OCI-LY1 (cell line): ENCODE measurements around the gene ERAP2.

Experiments
- H2AFZ ChIP-seq: fragments of 200-600 bp; sonication (generic), shearing (Covaris generic); 2 replicates; pipeline ENCODE4 v1.6.0; 2014; ENCODE audit warnings: antibody characterized with exemption, mild to moderate bottlenecking, low read length
- H3F3A ChIP-seq: fragments of 200-600 bp; sonication (generic), shearing (Covaris generic); 2 replicates; pipeline ENCODE4 v1.6.0; 2014; ENCODE audit warnings: mild to moderate bottlenecking, antibody characterized with exemption, low read length, moderate library complexity; ENCODE audit not compliant: insufficient read depth
- H3K27ac ChIP-seq: fragments of 200-600 bp; sonication (generic); 2 replicates; pipeline ENCODE4 v1.5.1; 2014; ENCODE audit warnings: low read length, mixed run types, mild to moderate bottlenecking, low read depth; ENCODE audit not compliant: poor library complexity, severe bottlenecking
- H3K27me3 ChIP-seq: fragments of 200-600 bp; sonication (generic); 2 replicates; pipeline ENCODE4 v1.6.0; 2014; ENCODE audit warnings: antibody characterized with exemption, mild to moderate bottlenecking, low read length, moderate library complexity; ENCODE audit not compliant: insufficient read depth
- H3K36me3 ChIP-seq: fragments of 200-600 bp; sonication (generic); 2 replicates; pipeline ENCODE4 v1.6.1; 2014; ENCODE audit warnings: mild to moderate bottlenecking, antibody characterized with exemption, low read length, moderate library complexity, mixed read lengths; ENCODE audit not compliant: insufficient read depth
- H3K4me1 ChIP-seq: fragments of 200-600 bp; sonication (generic); 2 replicates; pipeline ENCODE4 v1.5.1; 2014; ENCODE audit warnings: mild to moderate bottlenecking, low read length, moderate library complexity; ENCODE audit not compliant: insufficient read depth, severe bottlenecking
- H3K4me2 ChIP-seq: fragments of 200-600 bp; sonication (generic), shearing (Covaris generic); 2 replicates; pipeline ENCODE4 v1.6.1; 2014; ENCODE audit warnings: low read length
- H3K4me3 ChIP-seq: fragments of 200-600 bp; sonication (generic); 2 replicates; pipeline ENCODE4 v1.5.1; 2014; ENCODE audit warnings: low read length, low read depth, mild to moderate bottlenecking, mixed read lengths; ENCODE audit not compliant: poor library complexity, severe bottlenecking
- H3K79me2 ChIP-seq: fragments of 200-600 bp; shearing (Covaris generic); 2 replicates; pipeline ENCODE4 v1.6.1; 2016; ENCODE audit warnings: mixed run types, low read length, mixed read lengths; ENCODE audit not compliant: insufficient read depth
- H3K9ac ChIP-seq: fragments of 200-600 bp; sonication (generic), shearing (Covaris generic); 2 replicates; pipeline ENCODE4 v1.6.1; 2014; ENCODE audit warnings: mild to moderate bottlenecking, low read length, mixed read lengths
- H3K9me2 ChIP-seq: fragments of 200-600 bp; sonication (generic), shearing (Covaris generic); 2 replicates; pipeline ENCODE4 v1.6.1; 2014; ENCODE audit warnings: low read depth, mild to moderate bottlenecking, low read length, mixed read lengths
- H3K9me3 ChIP-seq: fragments of 200-600 bp; shearing (Covaris generic); 2 replicates; pipeline ENCODE4 v1.6.1; 2014; ENCODE audit warnings: low read length, mixed read lengths
- H4K20me1 ChIP-seq: fragments of 200-600 bp; sonication (generic), shearing (Covaris generic); 2 replicates; pipeline ENCODE4 v1.6.0; 2016; ENCODE audit warnings: mild to moderate bottlenecking, low read length; ENCODE audit not compliant: insufficient read depth
- CTCF ChIP-seq: fragments of 200-600 bp; sonication (generic), shearing (Covaris generic); IDR thresholded peaks from 2 replicates; pipeline ENCODE4 v1.5.1; 2017; ENCODE audit warnings: mild to moderate bottlenecking, antibody characterized with exemption, low read length, moderate library complexity, mixed read lengths
- EZH2 ChIP-seq: fragments of 200-600 bp; sonication (generic), shearing (Covaris generic); IDR thresholded peaks from 2 replicates; pipeline ENCODE4 v1.8.0; 2017; ENCODE audit warnings: borderline replicate concordance, mixed run types, mild to moderate bottlenecking, antibody characterized with exemption, low read length, moderate library complexity, mixed read lengths

Gene ERAP2

DNA sequence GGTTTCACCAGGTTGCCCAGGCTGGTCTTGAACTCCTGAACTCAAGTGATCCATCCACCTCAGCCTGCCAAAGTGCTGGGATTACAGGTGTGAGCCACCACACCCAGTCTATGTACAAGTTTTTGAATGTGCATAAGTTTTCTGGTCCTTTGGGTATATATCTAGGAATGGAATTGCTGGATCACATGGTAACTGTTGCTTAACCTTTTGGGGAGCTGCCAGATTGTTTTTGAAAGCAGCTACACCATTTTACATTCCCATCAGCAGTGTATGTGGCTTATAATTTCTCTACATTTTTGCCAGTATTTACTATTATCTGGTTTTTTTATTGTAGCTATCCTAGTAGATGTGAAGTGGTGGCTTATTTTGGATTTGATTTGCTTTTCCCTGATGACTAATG lies 50.7 kb downstream of the ERAP2 start:
- Histone ChIP-seq H3K9ac (no peak overlapping the region), H2AFZ (no peak overlapping the region), H3K79me2 (0 out of 2 replicates have a peak, but pooled peaks cover 1% of the 10 kb centered on the region), H3K4me2 (no peak overlapping the region), H3K36me3 (no peaks in the 10 kb centered on the region), H3F3A (0 out of 2 replicates have a peak, but pooled peaks cover 6% of the 10 kb centered on the region), H4K20me1 (no peaks in the 10 kb centered on the region), H3K27ac (no peak overlapping the region), H3K4me3 (no peak overlapping the region), H3K9me3 (no peaks in the 10 kb centered on the region), H3K27me3 (no peaks in the 10 kb centered on the region), H3K9me2 (no peaks in the 10 kb centered on the region), H3K4me1 (peaks cover 83% of the 10 kb centered on the region)
- TF ChIP-seq EZH2 (no peak), CTCF (no peak)

DNA sequence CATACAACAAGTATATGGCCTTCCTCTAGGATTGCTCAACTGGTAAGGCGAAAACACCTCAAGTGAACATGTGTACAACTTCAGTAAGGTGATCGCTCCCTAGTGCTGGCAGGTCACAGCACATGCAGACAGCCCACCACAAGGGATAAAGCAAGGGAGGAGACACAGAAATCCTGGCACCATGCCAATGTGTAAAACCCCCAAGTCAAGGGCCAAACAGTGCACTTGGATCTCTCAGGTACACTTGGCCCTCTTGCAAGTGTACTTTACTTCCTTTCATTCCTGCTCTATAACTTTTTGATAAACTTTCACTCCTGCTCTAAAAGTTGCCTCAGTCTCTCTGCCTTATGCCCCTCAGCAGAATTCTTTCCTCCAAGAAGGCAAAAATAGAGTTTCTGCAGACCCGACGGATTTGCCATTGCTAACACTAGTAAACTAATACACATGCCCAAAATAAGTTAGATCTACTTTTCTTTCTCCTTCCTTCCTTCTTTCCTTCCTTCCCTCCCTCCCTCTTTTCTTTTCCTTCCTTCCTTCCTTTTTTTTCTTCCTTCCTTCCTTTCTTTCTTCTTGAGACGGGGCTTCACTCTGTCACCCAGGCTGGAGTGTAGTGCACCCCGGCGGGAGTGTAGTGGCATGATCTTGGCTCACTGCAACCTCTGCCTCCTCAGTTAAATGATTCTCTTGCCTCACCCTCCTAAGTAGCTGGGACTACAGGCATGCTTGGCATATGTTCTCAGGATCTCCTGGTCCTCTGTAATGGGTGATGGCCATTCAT lies 52.8 kb downstream of the ERAP2 start:
- Histone ChIP-seq H3K9me3 (no peaks in the 10 kb centered on the region), H3K4me3 (peak overlapping the region; percentile 3), H3K4me2 (peak overlapping the region; percentile 30; the same call in 1 of the 2 replicates), H2AFZ (no peak overlapping the region), H3F3A (0 out of 2 replicates have a peak, but pooled peaks cover 6% of the 10 kb centered on the region), H3K27me3 (no peaks in the 10 kb centered on the region), H3K4me1 (peaks cover 79% of the 10 kb centered on the region), H3K27ac (peak overlapping the region; percentile 68), H3K79me2 (peaks cover 5% of the 10 kb centered on the region; the same call in 1 of the 2 replicates), H3K9me2 (no peaks in the 10 kb centered on the region), H3K36me3 (no peaks in the 10 kb centered on the region), H3K9ac (no peak overlapping the region; the same call in 1 of the 2 replicates), H4K20me1 (no peaks in the 10 kb centered on the region)
- no peak for TF ChIP-seq CTCF
- no peak for TF ChIP-seq EZH2

GRCh38 chr5:96930058-96930457 lies 53.8 kb downstream of the ERAP2 start:
- H3K9ac ChIP-seq, result no peak overlapping the region; the same call in 1 of the 2 replicates
- no peak overlapping the region for H3K4me3 ChIP-seq
- no peaks in the 10 kb centered on the region for H3K9me2 ChIP-seq
- H4K20me1 ChIP-seq, result no peaks in the 10 kb centered on the region
- H2AFZ ChIP-seq, result no peak overlapping the region
- no peak for TF ChIP-seq EZH2
- no peaks in the 10 kb centered on the region for H3K9me3 ChIP-seq
- peaks cover 73% of the 10 kb centered on the region for H3K4me1 ChIP-seq
- peak overlapping the region; percentile 68 for H3K27ac ChIP-seq
- no peak overlapping the region; the same call in 1 of the 2 replicates for H3K4me2 ChIP-seq
- H3K27me3 ChIP-seq, result no peaks in the 10 kb centered on the region
- peaks cover 5% of the 10 kb centered on the region; the same call in 1 of the 2 replicates for H3K79me2 ChIP-seq
- no peaks in the 10 kb centered on the region for H3K36me3 ChIP-seq
- H3F3A ChIP-seq, result 0 out of 2 replicates have a peak, but pooled peaks cover 6% of the 10 kb centered on the region
